CD14-positive monocyte (primary cell): ENCODE results near the gene FHIT. TPM values are rescaled to one million over a fixed set of nuclear protein-coding genes. Genes with fewer than 3 reads are reported as not detected.

ENCODE experiments used
- DNase-seq, 3 donors: peaks; one replicate each; pipeline ENCODE4 v3.0.0-alpha.2; 2011 to 2022
- H2AFZ ChIP-seq: 2 replicates; pipeline ENCODE4 v1.6.0; 2012; ENCODE audit warnings: mild to moderate bottlenecking, low read depth, low read length, inconsistent platforms; ENCODE audit not compliant: insufficient read depth, poor library complexity, severe bottlenecking
- H3K27ac ChIP-seq, 2 donors: 1 replicate in 1 of 2; 2 replicates in 1 of 2; pipeline ENCODE4 v1.5.1; 2012 to 2013; ENCODE audit warnings: low read length in 2 of 2, control low read depth in 1 of 2, inconsistent platforms in 1 of 2, low read depth in 1 of 2, mild to moderate bottlenecking in 1 of 2
- H3K27me3 ChIP-seq, 2 donors: one replicate each; pipeline versions ENCODE4 v1.6.0 to v1.6.1; 2011 to 2013; ENCODE audit warnings: low read length in 2 of 2; ENCODE audit not compliant: control insufficient read depth in 2 of 2, insufficient read depth in 2 of 2
- H3K36me3 ChIP-seq, 2 donors: replicated peaks in 1 of 2; 1 replicate in 1 of 2; 2 replicates in 1 of 2; pipeline versions ENCODE4 v1.5.1 to v1.6.1; 2012 to 2013; ENCODE audit warnings: low read length in 2 of 2, control low read depth in 1 of 2, inconsistent platforms in 1 of 2, mild to moderate bottlenecking in 1 of 2; ENCODE audit not compliant: insufficient read depth in 2 of 2, control insufficient read depth in 1 of 2
- H3K4me1 ChIP-seq, 2 donors: 1 replicate in 1 of 2; 2 replicates in 1 of 2; pipeline versions ENCODE4 v1.5.1 to v1.6.1; 2012 to 2013; ENCODE audit warnings: low read length in 2 of 2, control low read depth in 1 of 2, inconsistent platforms in 1 of 2, mild to moderate bottlenecking in 1 of 2, moderate library complexity in 1 of 2; ENCODE audit not compliant: insufficient read depth in 2 of 2, control insufficient read depth in 1 of 2
- H3K4me2 ChIP-seq: replicated peaks from 2 replicates; pipeline ENCODE3; 2012; ENCODE audit warnings: low read length, moderate library complexity, mild to moderate bottlenecking; ENCODE audit not compliant: poor library complexity, severe bottlenecking; ENCODE audit errors: extremely low read depth
- H3K4me3 ChIP-seq, 3 experiments: fragments of 200-600 bp in 1 of 3; sonication (generic) in 1 of 3; replicated peaks in 1 of 3; 1 replicate in 2 of 3; 2 replicates in 1 of 3; pipeline ENCODE4 v1.5.1; 2011 to 2013; ENCODE audit warnings: low read length in 3 of 3, mild to moderate bottlenecking in 3 of 3, control low read depth in 2 of 3, low read depth in 2 of 3, inconsistent platforms in 1 of 3, moderate library complexity in 1 of 3
- H3K79me2 ChIP-seq: 2 replicates; pipeline ENCODE4 v1.6.0; 2012; ENCODE audit warnings: mild to moderate bottlenecking, control low read depth, inconsistent platforms, low read length, moderate library complexity; ENCODE audit not compliant: insufficient read depth
- H3K9ac ChIP-seq: 2 replicates; pipeline ENCODE4 v1.6.0; 2017; ENCODE audit warnings: low read length, mild to moderate bottlenecking; ENCODE audit not compliant: insufficient read depth, poor library complexity, severe bottlenecking
- H3K9me3 ChIP-seq, 2 donors: replicated peaks in 1 of 2; 1 replicate in 1 of 2; 2 replicates in 1 of 2; pipeline versions ENCODE4 v1.5.1 to v1.6.1; 2012 to 2013; ENCODE audit warnings: low read length in 2 of 2, control low read depth in 1 of 2; ENCODE audit not compliant: control insufficient read depth in 1 of 2, insufficient read depth in 1 of 2
- H4K20me1 ChIP-seq: 2 replicates; pipeline ENCODE4 v1.6.0; 2012; ENCODE audit warnings: mild to moderate bottlenecking, low read length, control low read depth, moderate library complexity; ENCODE audit not compliant: insufficient read depth
- H3K27ac Mint-ChIP-seq, 7 donors: one replicate each; pipeline ENCODE4 v1.8.0; 2020; ENCODE audit warnings: mild to moderate bottlenecking in 7 of 7, mixed read lengths in 7 of 7, moderate library complexity in 6 of 7, inconsistent platforms in 2 of 7
- H3K27me3 Mint-ChIP-seq, 3 donors: one replicate each; pipeline ENCODE4 v1.8.0; 2021 to 2022; ENCODE audit warnings: low read depth in 3 of 3, mild to moderate bottlenecking in 3 of 3, mixed read lengths in 3 of 3, moderate library complexity in 3 of 3, inconsistent platforms in 1 of 3
- H3K36me3 Mint-ChIP-seq, 2 donors: one replicate each; pipeline ENCODE4 v1.8.0; 2020; ENCODE audit warnings: mixed read lengths in 2 of 2, inconsistent platforms in 1 of 2, mild to moderate bottlenecking in 1 of 2
- H3K4me1 Mint-ChIP-seq: one replicate; pipeline ENCODE4 v1.8.0; 2020; ENCODE audit warnings: mild to moderate bottlenecking, mixed read lengths
- H3K4me3 Mint-ChIP-seq, 2 donors: one replicate each; pipeline ENCODE4 v1.8.0; 2020; ENCODE audit warnings: mild to moderate bottlenecking in 2 of 2, mixed read lengths in 2 of 2, moderate library complexity in 1 of 2
- H3K9me3 Mint-ChIP-seq, 7 donors: one replicate each; pipeline ENCODE4 v1.8.0; 2020 to 2022; ENCODE audit warnings: mixed read lengths in 7 of 7, mild to moderate bottlenecking in 6 of 7, moderate library complexity in 6 of 7, inconsistent platforms in 2 of 7
- WGBS: methylation state at CpG from one replicate; pipeline ENCODE4 v1.1.5; 2013; ENCODE audit warnings: missing lambda C conversion rate; ENCODE audit not compliant: insufficient coverage; 5-methylcytosine and 5-hydroxymethylcytosine counted together
- intact Hi-C, 2 donors: fragments of 100-400 bp; cut with micrococcal nuclease; formaldehyde crosslinking; loops; one replicate each; pipeline versions ENCODE4 v1.15.0 to v1.15.1; 2023
- polyA plus RNA-seq, 3 donors: library from polyadenylated mRNA; depleted of rRNA in 1 of 3; unstranded in 2 of 3; stranded (reverse) in 1 of 3; fragments of 300-500 nt in 2 of 3; fragments of >200 nt in 1 of 3; fragmentation: Illumina TruSeq in 2 of 3; gene quantifications; 1 replicate in 2 of 3; 2 replicates in 1 of 3; pipeline ENCODE4 v1.2.3, GENCODE V29; 2012 to 2021
- TF ChIP-seq, protein P1 (sequence below): fragments of 200-600 bp; IDR thresholded peaks from one replicate; pipeline ENCODE4 v1.8.0; 2022; ENCODE audit warnings: antibody characterized with exemption, mild to moderate bottlenecking

The FHIT gene
- polyA plus RNA-seq, 3 donors = 1.7 to 3.4 (median 3.2) TPM

DNA sequence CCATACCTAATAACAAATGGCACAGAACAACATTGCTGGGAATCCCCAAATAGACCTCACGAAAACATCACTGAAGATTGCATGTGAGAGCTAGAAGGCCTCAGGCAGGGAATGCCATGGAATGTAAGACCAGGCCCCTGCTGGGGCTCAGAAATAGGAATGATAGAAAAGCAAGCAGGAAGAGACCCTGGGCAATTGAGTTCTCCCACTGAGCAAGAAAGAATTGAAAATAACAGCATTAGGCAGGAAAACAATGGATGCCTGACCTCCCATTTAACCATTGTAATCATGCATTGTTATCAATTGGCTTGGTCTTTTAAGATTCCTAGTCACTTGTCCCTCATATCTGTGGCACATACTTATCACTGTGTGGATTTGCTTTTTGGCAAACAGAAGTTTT lies 581.6 kb downstream of the FHIT start:
- Histone ChIP-seq H3K79me2 (no peaks in the 10 kb centered on the region), H3K36me3 (no peaks in the 10 kb centered on the region), H3K4me1 (no peaks in the 10 kb centered on the region), H4K20me1 (no peaks in the 10 kb centered on the region), H3K27ac (no peak overlapping the region), H3K27me3 (no peaks in the 10 kb centered on the region), H2AFZ (no peak overlapping the region), H3K9me3 (peaks cover 8 to 11% of the 10 kb centered on the region in 2 donors), H3K9ac (no peak overlapping the region), H3K4me3 (no peak overlapping the region), H3K4me2 (no peak overlapping the region)
- Mint-ChIP-seq H3K27ac (no peak overlapping the region), H3K36me3 (no peaks in the 10 kb centered on the region), H3K9me3 (peaks cover 10 to 21% (median 14%) of the 10 kb centered on the region in 7 donors), H3K4me3 (no peak overlapping the region), H3K27me3 (no peaks in the 10 kb centered on the region), H3K4me1 (no peaks in the 10 kb centered on the region)
- intact Hi-C loops = no loop called here
- DNase-seq = no peak
- WGBS = 50% methylated on average over 1 of the region's 1 CpG
- TF ChIP-seq, protein P1, sequence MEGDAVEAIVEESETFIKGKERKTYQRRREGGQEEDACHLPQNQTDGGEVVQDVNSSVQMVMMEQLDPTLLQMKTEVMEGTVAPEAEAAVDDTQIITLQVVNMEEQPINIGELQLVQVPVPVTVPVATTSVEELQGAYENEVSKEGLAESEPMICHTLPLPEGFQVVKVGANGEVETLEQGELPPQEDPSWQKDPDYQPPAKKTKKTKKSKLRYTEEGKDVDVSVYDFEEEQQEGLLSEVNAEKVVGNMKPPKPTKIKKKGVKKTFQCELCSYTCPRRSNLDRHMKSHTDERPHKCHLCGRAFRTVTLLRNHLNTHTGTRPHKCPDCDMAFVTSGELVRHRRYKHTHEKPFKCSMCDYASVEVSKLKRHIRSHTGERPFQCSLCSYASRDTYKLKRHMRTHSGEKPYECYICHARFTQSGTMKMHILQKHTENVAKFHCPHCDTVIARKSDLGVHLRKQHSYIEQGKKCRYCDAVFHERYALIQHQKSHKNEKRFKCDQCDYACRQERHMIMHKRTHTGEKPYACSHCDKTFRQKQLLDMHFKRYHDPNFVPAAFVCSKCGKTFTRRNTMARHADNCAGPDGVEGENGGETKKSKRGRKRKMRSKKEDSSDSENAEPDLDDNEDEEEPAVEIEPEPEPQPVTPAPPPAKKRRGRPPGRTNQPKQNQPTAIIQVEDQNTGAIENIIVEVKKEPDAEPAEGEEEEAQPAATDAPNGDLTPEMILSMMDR = no peak

DNA sequence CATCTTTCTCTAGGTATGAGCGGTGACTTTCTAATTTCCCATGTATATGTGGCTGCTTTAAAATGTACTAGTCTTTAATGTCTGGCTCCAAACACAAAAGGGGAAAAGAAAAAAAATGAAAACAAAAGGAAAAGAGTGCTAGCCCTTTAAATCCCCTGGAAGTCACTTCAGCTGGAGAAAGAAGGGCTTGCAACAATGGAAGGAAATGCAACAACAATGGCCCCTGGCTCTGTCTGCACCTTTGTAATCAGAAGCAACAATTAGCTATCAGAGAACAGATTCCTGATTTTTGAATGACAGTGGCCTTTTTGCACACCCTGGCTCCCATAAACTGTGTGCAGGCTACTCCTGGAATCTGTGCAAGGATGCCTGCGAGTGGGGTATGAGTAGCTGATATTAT lies 591.2 kb downstream of the FHIT start:
- H4K20me1 ChIP-seq = no peaks in the 10 kb centered on the region
- H3K27me3 ChIP-seq = no peaks in the 10 kb centered on the region
- Mint-ChIP-seq H3K27me3 (no peaks in the 10 kb centered on the region), H3K9me3 (peaks cover 9 to 20% (median 13%) of the 10 kb centered on the region in 7 donors), H3K4me1 (no peaks in the 10 kb centered on the region), H3K27ac (no peak overlapping the region), H3K36me3 (no peaks in the 10 kb centered on the region), H3K4me3 (no peak overlapping the region)
- no peak overlapping the region for H2AFZ ChIP-seq
- intact Hi-C loops = no loop called here
- H3K27ac ChIP-seq = no peak overlapping the region
- no peaks in the 10 kb centered on the region for H3K36me3 ChIP-seq
- no peak overlapping the region for H3K4me3 ChIP-seq
- TF ChIP-seq, protein P1 = no peak
- no peaks in the 10 kb centered on the region for H3K4me1 ChIP-seq
- peaks cover 0 to 4% of the 10 kb centered on the region in 2 donors for H3K9me3 ChIP-seq
- no peak overlapping the region for H3K9ac ChIP-seq
- H3K79me2 ChIP-seq = no peaks in the 10 kb centered on the region
- H3K4me2 ChIP-seq = no peak overlapping the region
- no CpG with 5 or more reads among the region's 2 CpGs for WGBS
- DNase-seq = no peak
